ENCODE data around the gene MSI2.

DNA sequence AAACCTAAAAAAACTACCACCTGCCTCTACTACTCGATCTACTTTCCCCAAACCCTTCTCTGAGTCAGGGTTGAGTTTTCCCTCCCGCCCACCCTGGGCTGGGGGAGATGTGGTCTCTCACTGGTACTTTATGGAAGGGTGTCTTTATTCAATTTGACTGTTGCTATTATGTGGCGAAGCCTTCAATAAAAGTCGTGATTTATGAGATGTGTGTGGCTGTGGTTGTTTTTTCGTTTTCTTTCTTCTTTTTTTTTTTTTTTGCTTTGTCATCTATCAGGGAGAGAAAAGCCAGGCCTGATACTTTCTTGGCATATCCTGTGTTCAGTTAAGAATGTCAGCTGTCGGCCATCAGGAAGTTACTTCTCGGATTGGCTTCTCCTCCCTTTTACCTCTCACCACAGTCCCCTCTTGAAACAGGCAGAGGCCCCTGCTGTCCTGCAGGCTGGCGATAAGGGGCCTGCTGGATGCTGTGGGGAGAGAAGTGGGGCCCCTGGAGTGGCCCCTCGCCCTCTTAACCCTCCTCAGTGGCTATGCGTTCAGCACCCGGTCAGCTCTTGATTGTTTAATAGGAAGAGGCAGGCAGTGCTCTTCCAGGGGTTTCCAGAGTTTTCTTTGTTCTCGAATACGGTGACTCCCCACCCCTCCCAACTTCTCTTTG is 123.0 kb downstream of the MSI2 start:
- TF ChIP-seq CTCF (IDR thresholded peaks at IDR 0.05): no peak
- no peak for TF ChIP-seq POLR2A (IDR thresholded peaks at IDR 0.05)

Measured in right lobe of liver (tissue), 4 donors.